ENCODE data around the gene CACNA1A.

DNA sequence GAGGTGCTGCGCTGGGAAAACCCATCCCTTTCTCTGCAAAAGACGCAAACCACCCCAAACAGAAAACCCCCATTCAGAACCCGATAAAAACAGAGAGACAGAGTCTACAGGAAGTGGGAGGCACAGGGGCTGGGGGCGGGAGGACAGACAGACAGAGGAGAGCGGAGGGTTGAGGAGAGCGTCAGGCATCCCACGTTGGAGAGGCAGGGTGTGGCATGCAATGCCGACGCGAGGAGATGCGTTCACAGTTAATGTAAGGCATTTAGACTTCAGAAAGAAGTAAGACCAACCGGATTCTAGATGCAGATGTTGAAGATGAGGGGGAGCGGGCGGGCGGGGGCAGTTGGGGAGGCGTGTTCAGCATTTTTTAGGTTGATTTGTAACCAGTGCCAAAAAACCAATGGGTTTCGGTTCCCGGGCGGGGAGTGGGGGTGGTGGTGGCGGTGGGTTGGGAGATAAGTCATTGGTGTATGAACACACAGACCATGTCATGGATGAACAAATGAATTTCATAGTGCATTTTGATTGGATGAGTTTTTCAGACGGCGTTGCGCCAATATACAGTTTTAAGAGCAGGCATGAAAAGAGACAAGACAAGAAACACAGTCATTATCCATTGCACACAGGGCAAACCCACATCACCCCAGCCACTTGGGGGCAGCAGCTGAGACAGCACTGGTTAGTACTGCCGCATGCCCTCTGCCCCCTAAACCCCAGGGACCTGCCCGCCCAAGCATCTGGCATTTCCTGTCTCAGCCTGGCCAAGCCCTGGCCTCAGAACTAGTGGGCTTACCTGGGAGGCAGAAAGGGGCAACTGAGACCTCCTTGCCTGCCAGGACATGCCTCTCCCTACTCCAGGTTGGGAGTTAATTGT lies 264.8 kb downstream of the CACNA1A start:
- TF ChIP-seq KLF8 (tag by site-specific recombination; IDR thresholded peaks at IDR 0.05) (no peak), ZFP37 (tag by site-specific recombination; IDR thresholded peaks at IDR 0.05) (no peak)

Measured in HEK293 (cell line).